ENCODE results near the gene FILIP1L.

The FILIP1L gene

GRCh38 chr3:100001526-100002270 is 112.6 kb downstream of the FILIP1L start:
- Histone ChIP-seq H3K4me3 (ENCODE audit: low read depth, low read length) (no peak overlapping the region), H3K4me1 (ENCODE audit: control insufficient read depth in 1 of 2, insufficient read depth in 2 of 2, low read length in 2 of 2) (peaks cover 8 to 9% of the 10 kb centered on the region in 2 experiments), H2BK12ac (ENCODE audit: low read length) (peak overlapping the region; percentile 93), H3K9ac (ENCODE audit: low read length) (no peak overlapping the region), H3K27me3 (ENCODE audit: insufficient read depth, low read length) (no peaks in the 10 kb centered on the region), H3K79me1 (ENCODE audit: low read length) (peaks cover 16% of the 10 kb centered on the region), H2BK120ac (ENCODE audit: insufficient read depth, low read length, poor library complexity) (peak overlapping the region; percentile 84), H4K12ac (ENCODE audit: low read depth, low read length) (no peak overlapping the region), H4K8ac (ENCODE audit: low read depth, low read length) (peak overlapping the region; percentile 13), H2BK5ac (ENCODE audit: low read depth, low read length, poor library complexity) (peak overlapping the region; percentile 78), H3K79me2 (ENCODE audit: control insufficient read depth, insufficient read depth, low read length, poor library complexity) (no peaks in the 10 kb centered on the region), H3K27ac (ENCODE audit: low read depth, low read length) (no peak overlapping the region), H3K9me3 (ENCODE audit: insufficient read depth, low read depth, low read length) (no peaks in the 10 kb centered on the region), H3K36me3 (ENCODE audit: control insufficient read depth in 1 of 2, insufficient read depth in 2 of 2, low read length in 2 of 2) (no peaks in the 10 kb centered on the region), H3K23ac (ENCODE audit: low read length) (no peak overlapping the region), H3K18ac (ENCODE audit: low read length) (peak overlapping the region; percentile 68), H4K91ac (ENCODE audit: low read depth, low read length) (peak overlapping the region; percentile 76), H2AFZ (ENCODE audit: insufficient read depth, low read length, poor library complexity) (no peak overlapping the region), H3K4ac (ENCODE audit: low read depth, low read length) (no peak overlapping the region), H3K14ac (ENCODE audit: low read length) (peak overlapping the region; percentile 13), H2AK5ac (ENCODE audit: low read length) (peak overlapping the region; percentile 35), H3K4me2 (ENCODE audit: low read length) (no peak overlapping the region)
- WGBS (ENCODE audit: extremely low coverage, insufficient coverage, insufficient read length), result no CpG with 5 or more reads among the region's 8 CpGs
- no peak for DNase-seq

- Histone ChIP-seq H3K4me3 (ENCODE audit: low read depth, low read length) (no peak overlapping the region), H3K14ac (ENCODE audit: low read length) (no peak overlapping the region), H3K79me2 (ENCODE audit: control insufficient read depth, insufficient read depth, low read length, poor library complexity) (no peaks in the 10 kb centered on the region), H4K91ac (ENCODE audit: low read depth, low read length) (no peak overlapping the region), H3K9me3 (ENCODE audit: insufficient read depth, low read depth, low read length) (no peaks in the 10 kb centered on the region), H2BK5ac (ENCODE audit: low read depth, low read length, poor library complexity) (no peak overlapping the region), H2BK120ac (ENCODE audit: insufficient read depth, low read length, poor library complexity) (no peak overlapping the region), H4K8ac (ENCODE audit: low read depth, low read length) (no peak overlapping the region), H3K4ac (ENCODE audit: low read depth, low read length) (no peak overlapping the region), H3K4me2 (ENCODE audit: low read length) (no peak overlapping the region), H3K18ac (ENCODE audit: low read length) (no peak overlapping the region), H3K23ac (ENCODE audit: low read length) (no peak overlapping the region), H3K4me1 (ENCODE audit: control insufficient read depth in 1 of 2, insufficient read depth in 2 of 2, low read length in 2 of 2) (peaks cover 8 to 9% of the 10 kb centered on the region in 2 experiments), H4K12ac (ENCODE audit: low read depth, low read length) (no peak overlapping the region), H2AFZ (ENCODE audit: insufficient read depth, low read length, poor library complexity) (no peak overlapping the region), H2AK5ac (ENCODE audit: low read length) (no peak overlapping the region), H3K36me3 (ENCODE audit: control insufficient read depth in 1 of 2, insufficient read depth in 2 of 2, low read length in 2 of 2) (no peaks in the 10 kb centered on the region), H3K9ac (ENCODE audit: low read length) (no peak overlapping the region), H3K27me3 (ENCODE audit: insufficient read depth, low read length) (no peaks in the 10 kb centered on the region), H3K79me1 (ENCODE audit: low read length) (peaks cover 16% of the 10 kb centered on the region), H2BK12ac (ENCODE audit: low read length) (no peak overlapping the region), H3K27ac (ENCODE audit: low read depth, low read length) (no peak overlapping the region)
- DNase-seq, result no peak
- WGBS (ENCODE audit: extremely low coverage, insufficient coverage, insufficient read length), result no CpG with 5 or more reads among the region's 3 CpGs
These were observed 113.2 kb downstream of the FILIP1L start for GRCh38 chr3:100001083-100001482.

GRCh38 chr3:99999536-99999935 is 114.8 kb downstream of the FILIP1L start:
- H3K4me1 ChIP-seq (ENCODE audit: control insufficient read depth in 1 of 2, insufficient read depth in 2 of 2, low read length in 2 of 2), result peaks cover 6% of the 10 kb centered on the region in 2 experiments
- no peaks in the 10 kb centered on the region for H3K36me3 ChIP-seq (ENCODE audit: control insufficient read depth in 1 of 2, insufficient read depth in 2 of 2, low read length in 2 of 2)
- no peak overlapping the region for H3K18ac ChIP-seq (ENCODE audit: low read length)
- H3K14ac ChIP-seq (ENCODE audit: low read length), result no peak overlapping the region
- H3K9me3 ChIP-seq (ENCODE audit: insufficient read depth, low read depth, low read length), result peaks cover 2% of the 10 kb centered on the region
- H3K4me3 ChIP-seq (ENCODE audit: low read depth, low read length), result no peak overlapping the region
- H2AFZ ChIP-seq (ENCODE audit: insufficient read depth, low read length, poor library complexity), result no peak overlapping the region
- H3K79me1 ChIP-seq (ENCODE audit: low read length), result peaks cover 11% of the 10 kb centered on the region
- H2BK120ac ChIP-seq (ENCODE audit: insufficient read depth, low read length, poor library complexity), result no peak overlapping the region
- no CpG with 5 or more reads among the region's 2 CpGs for WGBS (ENCODE audit: extremely low coverage, insufficient coverage, insufficient read length)
- no peak overlapping the region for H3K4ac ChIP-seq (ENCODE audit: low read depth, low read length)
- DNase-seq, result no peak
- H3K79me2 ChIP-seq (ENCODE audit: control insufficient read depth, insufficient read depth, low read length, poor library complexity), result no peaks in the 10 kb centered on the region
- H4K8ac ChIP-seq (ENCODE audit: low read depth, low read length), result no peak overlapping the region
- no peak overlapping the region for H3K4me2 ChIP-seq (ENCODE audit: low read length)
- H3K27me3 ChIP-seq (ENCODE audit: insufficient read depth, low read length), result no peaks in the 10 kb centered on the region
- no peak overlapping the region for H3K9ac ChIP-seq (ENCODE audit: low read length)
- no peak overlapping the region for H3K23ac ChIP-seq (ENCODE audit: low read length)
- H3K27ac ChIP-seq (ENCODE audit: low read depth, low read length), result no peak overlapping the region
- no peak overlapping the region for H2AK5ac ChIP-seq (ENCODE audit: low read length)
- no peak overlapping the region for H4K12ac ChIP-seq (ENCODE audit: low read depth, low read length)
- H2BK12ac ChIP-seq (ENCODE audit: low read length), result no peak overlapping the region
- H2BK5ac ChIP-seq (ENCODE audit: low read depth, low read length, poor library complexity), result no peak overlapping the region
- H4K91ac ChIP-seq (ENCODE audit: low read depth, low read length), result no peak overlapping the region

- no peak overlapping the region for H2AK5ac ChIP-seq (ENCODE audit: low read length)
- WGBS (ENCODE audit: extremely low coverage, insufficient coverage, insufficient read length), result no CpG with 5 or more reads among the region's 2 CpGs
- no peak overlapping the region for H3K23ac ChIP-seq (ENCODE audit: low read length)
- no peak overlapping the region for H3K4ac ChIP-seq (ENCODE audit: low read depth, low read length)
- no peak overlapping the region for H4K8ac ChIP-seq (ENCODE audit: low read depth, low read length)
- H3K79me1 ChIP-seq (ENCODE audit: low read length), result peaks cover 4% of the 10 kb centered on the region
- no peak overlapping the region for H3K27ac ChIP-seq (ENCODE audit: low read depth, low read length)
- no peak overlapping the region for H2AFZ ChIP-seq (ENCODE audit: insufficient read depth, low read length, poor library complexity)
- H3K27me3 ChIP-seq (ENCODE audit: insufficient read depth, low read length), result no peaks in the 10 kb centered on the region
- H3K36me3 ChIP-seq (ENCODE audit: control insufficient read depth in 1 of 2, insufficient read depth in 2 of 2, low read length in 2 of 2), result no peaks in the 10 kb centered on the region
- H2BK120ac ChIP-seq (ENCODE audit: insufficient read depth, low read length, poor library complexity), result no peak overlapping the region
- no peak overlapping the region for H4K91ac ChIP-seq (ENCODE audit: low read depth, low read length)
- H3K4me1 ChIP-seq (ENCODE audit: control insufficient read depth in 1 of 2, insufficient read depth in 2 of 2, low read length in 2 of 2), result peaks cover 3 to 6% of the 10 kb centered on the region in 2 experiments
- H3K4me3 ChIP-seq (ENCODE audit: low read depth, low read length), result no peak overlapping the region
- no peak overlapping the region for H3K9ac ChIP-seq (ENCODE audit: low read length)
- no peak overlapping the region for H2BK5ac ChIP-seq (ENCODE audit: low read depth, low read length, poor library complexity)
- H2BK12ac ChIP-seq (ENCODE audit: low read length), result no peak overlapping the region
- H4K12ac ChIP-seq (ENCODE audit: low read depth, low read length), result no peak overlapping the region
- no peak overlapping the region for H3K18ac ChIP-seq (ENCODE audit: low read length)
- no peak overlapping the region for H3K14ac ChIP-seq (ENCODE audit: low read length)
- DNase-seq, result no peak
- peaks cover 2% of the 10 kb centered on the region for H3K9me3 ChIP-seq (ENCODE audit: insufficient read depth, low read depth, low read length)
- no peak overlapping the region for H3K4me2 ChIP-seq (ENCODE audit: low read length)
- H3K79me2 ChIP-seq (ENCODE audit: control insufficient read depth, insufficient read depth, low read length, poor library complexity), result no peaks in the 10 kb centered on the region
These were observed 117.0 kb downstream of the FILIP1L start for GRCh38 chr3:99997293-99997692.
